AML-193 (cell line): ENCODE data around the gene VEZT.
"Not testable (repeated sequence)": the region's sequence is repeated elsewhere in the genome, so short reads cannot be mapped to it uniquely, and the experiment has no call there.

Experiments
- DNase-seq, 2 experiments: peaks; one replicate each; lab custom pipeline; 2025; lab: John Stamatoyannopoulos, UW

VEZT gene

GRCh38 chr12:95257541-95257940, 39.9 kb downstream of the VEZT start:
- no peak for DNase-seq

GRCh38 chr12:95258151-95258550, 40.5 kb downstream of the VEZT start:
- no peak for DNase-seq

- DNase-seq: no peak
These were observed 41.2 kb downstream of the VEZT start for GRCh38 chr12:95258803-95259202.

GRCh38 chr12:95259368-95259767, 41.8 kb downstream of the VEZT start:
- no peak for DNase-seq

GRCh38 chr12:95261109-95261508, 43.5 kb downstream of the VEZT start:
- no peak for DNase-seq

GRCh38 chr12:95262808-95263207, 45.2 kb downstream of the VEZT start:
- DNase-seq: no peak

GRCh38 chr12:95265765-95266164, 48.2 kb downstream of the VEZT start:
- DNase-seq: no peak

GRCh38 chr12:95266254-95266653, 48.6 kb downstream of the VEZT start:
- DNase-seq: no peak

- no peak for DNase-seq
These were observed 52.3 kb downstream of the VEZT start for GRCh38 chr12:95269892-95270291.

- no peak for DNase-seq
These were observed 53.9 kb downstream of the VEZT start for GRCh38 chr12:95271465-95271864.

- DNase-seq: no peak
These were observed 59.5 kb downstream of the VEZT start for GRCh38 chr12:95277139-95277538.

- DNase-seq: no peak
These were observed 62.2 kb downstream of the VEZT start for GRCh38 chr12:95279856-95280255.

GRCh38 chr12:95282266-95282665, 64.7 kb downstream of the VEZT start:
- no peak for DNase-seq

GRCh38 chr12:95283371-95283770, 65.8 kb downstream of the VEZT start:
- no peak for DNase-seq

GRCh38 chr12:95286713-95287112, 69.1 kb downstream of the VEZT start:
- no peak for DNase-seq

GRCh38 chr12:95291501-95291900, 73.9 kb downstream of the VEZT start:
- DNase-seq: no peak

- DNase-seq: no peak
These were observed 81.3 kb downstream of the VEZT start for GRCh38 chr12:95298916-95299315.

GRCh38 chr12:95300286-95300685, 82.7 kb downstream of the VEZT start:
- no peak for DNase-seq

GRCh38 chr12:95303476-95303875, 85.9 kb downstream of the VEZT start:
- DNase-seq: no peak

- no peak for DNase-seq
These were observed 87.1 kb downstream of the VEZT start for GRCh38 chr12:95304673-95305198.

GRCh38 chr12:95312656-95313055, 95.0 kb downstream of the VEZT start:
- no peak for DNase-seq

- not testable (repeated sequence) for DNase-seq
These were observed 97.1 kb downstream of the VEZT start for GRCh38 chr12:95314756-95315155.

GRCh38 chr12:95316798-95317197, 99.2 kb downstream of the VEZT start:
- no peak for DNase-seq

GRCh38 chr12:95318071-95318545, 100.5 kb downstream of the VEZT start:
- no peak for DNase-seq
